Lower lobe of right lung (tissue), 2 donors: ENCODE measurements around the gene OR2A25. TPM values are rescaled to one million over a fixed set of nuclear protein-coding genes. Genes with fewer than 3 reads are reported as not detected.

Source experiments
- ATAC-seq, 2 donors: fragments of 200-7000 bp; cut with Tn5 transposase; one replicate each; pipeline ENCODE4 v1.9.1; 2020 to 2022; ENCODE audit warnings: mild to moderate bottlenecking in 2 of 2, moderate library complexity in 2 of 2
- DNase-seq: peaks from one replicate; pipeline ENCODE4 v3.0.0-alpha.2; 2020
- H3K27ac ChIP-seq: fragments of 200-600 bp; one replicate; pipeline ENCODE4 v1.8.0; 2022
- H3K27me3 ChIP-seq: fragments of 200-600 bp; one replicate; pipeline ENCODE4 v1.8.0; 2022; ENCODE audit warnings: low read depth
- H3K36me3 ChIP-seq: fragments of 200-600 bp; one replicate; pipeline ENCODE4 v1.8.0; 2022; ENCODE audit warnings: mild to moderate bottlenecking
- H3K4me1 ChIP-seq: fragments of 200-600 bp; one replicate; pipeline ENCODE4 v1.8.0; 2022
- H3K4me3 ChIP-seq: fragments of 200-600 bp; one replicate; pipeline ENCODE4 v1.8.0; 2022; ENCODE audit warnings: mild to moderate bottlenecking
- H3K9me3 ChIP-seq: fragments of 200-600 bp; one replicate; pipeline ENCODE4 v1.8.0; 2022
- CTCF ChIP-seq: fragments of 200-600 bp; IDR thresholded peaks from one replicate; pipeline ENCODE4 v1.8.0; 2022; ENCODE audit warnings: antibody characterized with exemption, mild to moderate bottlenecking
- intact Hi-C: fragments of 100-400 bp; cut with DNase I; formaldehyde crosslinking; loops from one replicate; pipeline ENCODE4 v1.11.0; 2022
- long read RNA-seq: library from polyadenylated mRNA; unstranded; transcript quantifications from one replicate; pipeline ENCODE4 v2.0.0, GENCODE V29; 2021
- total RNA-seq: library from RNA; stranded (reverse); fragmentation: NEBNext Ultra II Directional; extraction: Animal tissue kit (Norgen Biotek cat#: 25700); gene quantifications from one replicate; pipeline ENCODE4 v1.2.1, GENCODE V29; 2021
- donor health status: DM: no; HTN: yes; CAD: no; lungs with severe emphysema.

OR2A25 gene
- total RNA-seq: not detected
- long read RNA-seq: 0 reads

GRCh38 chr7:144069511-144069910, at the start of gene OR2A25:
Gene OR2A25, plus strand, starts transcription at chr7:144069811. Its CDS starts 4,409 bp downstream, at chr7:144074220.
- no peak for TF ChIP-seq CTCF
- intact Hi-C loops: no loop called here
- no peaks in the 10 kb centered on the region for H3K4me1 ChIP-seq
- no peaks in the 10 kb centered on the region for H3K27me3 ChIP-seq
- no peaks in the 10 kb centered on the region for H3K36me3 ChIP-seq
- no peaks in the 10 kb centered on the region for H3K9me3 ChIP-seq
- H3K4me3 ChIP-seq: no peak within 1 kb of the TSS
- H3K27ac ChIP-seq: no peak within 1 kb of the TSS
- ATAC-seq: no peak
- DNase-seq: no peak

- DNase-seq (no peak), ATAC-seq (no peak)
- Histone ChIP-seq H3K9me3 (no peaks in the 10 kb centered on the region), H3K4me3 (no peak overlapping the region), H3K27me3 (no peaks in the 10 kb centered on the region), H3K27ac (no peak overlapping the region), H3K4me1 (no peaks in the 10 kb centered on the region), H3K36me3 (no peaks in the 10 kb centered on the region)
- intact Hi-C loops: no loop called here
- TF ChIP-seq CTCF: no peak
Observed at GRCh38 chr7:144020340-144020739, 49.3 kb upstream of the OR2A25 start.

- intact Hi-C loops: no loop called here
- ATAC-seq (no peak), DNase-seq (no peak)
- H3K4me3 ChIP-seq: no peak overlapping the region
- H3K27ac ChIP-seq: no peak overlapping the region
- no peaks in the 10 kb centered on the region for H3K27me3 ChIP-seq
- H3K4me1 ChIP-seq: no peaks in the 10 kb centered on the region
- TF ChIP-seq CTCF: no peak
- H3K9me3 ChIP-seq: no peaks in the 10 kb centered on the region
- no peaks in the 10 kb centered on the region for H3K36me3 ChIP-seq
Observed at GRCh38 chr7:144022169-144022568, 47.4 kb upstream of the OR2A25 start.

- no peak for DNase-seq
- TF ChIP-seq CTCF: no peak
- Histone ChIP-seq H3K9me3 (no peaks in the 10 kb centered on the region), H3K4me1 (no peaks in the 10 kb centered on the region), H3K36me3 (no peaks in the 10 kb centered on the region), H3K27ac (no peak overlapping the region), H3K27me3 (no peaks in the 10 kb centered on the region), H3K4me3 (no peak overlapping the region)
- ATAC-seq: no peak
- intact Hi-C loops: no loop called here
Observed at GRCh38 chr7:144023171-144023827, 46.3 kb upstream of the OR2A25 start.

GRCh38 chr7:144024213-144024612, 45.4 kb upstream of the OR2A25 start:
- H3K9me3 ChIP-seq: no peaks in the 10 kb centered on the region

More at GRCh38 chr7:144024213-144024612, 45.4 kb upstream of the OR2A25 start:
- intact Hi-C loops: no loop called here
- TF ChIP-seq CTCF: no peak
- Histone ChIP-seq H3K4me1 (no peaks in the 10 kb centered on the region), H3K27ac (no peak overlapping the region), H3K27me3 (no peaks in the 10 kb centered on the region), H3K36me3 (no peaks in the 10 kb centered on the region), H3K4me3 (no peak overlapping the region)
- no peak for ATAC-seq
- no peak for DNase-seq
